Activated CD8-positive, alpha-beta memory T cell treated with anti-CD3 and anti-CD28 coated beads, Interleukin-2, amount 50 U/mL, for 1 hour (primary cell): ENCODE results near the gene DLGAP4.

Experiments used
- DNase-seq: peaks from one replicate; pipeline ENCODE4 v3.0.0-alpha.2; 2020; ENCODE audit errors: extremely low read depth

Gene DLGAP4

GRCh38 chr20:36352843-36353553 lies 46.9 kb downstream of the DLGAP4 start:
- no peak for DNase-seq

- no peak for DNase-seq
Measured at GRCh38 chr20:36353740-36354139, 47.6 kb downstream of the DLGAP4 start.

DNA sequence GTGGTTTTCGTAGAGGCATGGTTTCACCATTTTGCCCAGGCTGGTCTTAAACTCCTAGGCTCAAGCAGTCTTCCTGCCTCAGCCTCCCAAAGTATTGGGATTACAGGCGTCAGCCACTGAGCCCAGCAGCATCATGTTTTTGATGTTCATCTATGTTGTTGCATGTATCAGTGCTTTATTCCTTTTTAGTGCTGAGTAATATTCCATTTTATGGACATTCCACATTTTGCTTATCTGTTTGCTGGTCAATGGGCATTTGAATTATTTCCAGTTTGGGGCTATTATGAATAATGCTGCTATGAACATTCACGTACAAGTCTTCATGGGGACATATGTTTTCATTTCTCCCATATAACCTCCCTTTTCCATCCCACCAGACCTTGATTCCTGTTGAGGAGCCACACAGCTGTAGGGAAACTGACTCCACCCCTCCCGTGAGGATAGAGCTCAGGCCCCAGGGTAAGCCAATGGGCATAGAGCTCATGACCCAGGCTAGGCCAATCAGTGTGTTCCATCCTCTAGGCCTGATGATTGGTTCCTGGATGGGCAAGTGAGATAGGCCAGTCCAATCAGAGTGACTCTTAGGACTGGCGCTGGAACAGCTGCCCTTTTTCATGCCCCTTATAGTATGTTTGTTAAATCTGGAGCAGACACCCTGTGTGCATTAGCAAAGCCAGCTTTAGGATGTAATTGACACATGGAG lies 49.5 kb downstream of the DLGAP4 start:
- DNase-seq: no peak

GRCh38 chr20:36359668-36360406 lies 53.7 kb downstream of the DLGAP4 start:
- DNase-seq: no peak

DNA sequence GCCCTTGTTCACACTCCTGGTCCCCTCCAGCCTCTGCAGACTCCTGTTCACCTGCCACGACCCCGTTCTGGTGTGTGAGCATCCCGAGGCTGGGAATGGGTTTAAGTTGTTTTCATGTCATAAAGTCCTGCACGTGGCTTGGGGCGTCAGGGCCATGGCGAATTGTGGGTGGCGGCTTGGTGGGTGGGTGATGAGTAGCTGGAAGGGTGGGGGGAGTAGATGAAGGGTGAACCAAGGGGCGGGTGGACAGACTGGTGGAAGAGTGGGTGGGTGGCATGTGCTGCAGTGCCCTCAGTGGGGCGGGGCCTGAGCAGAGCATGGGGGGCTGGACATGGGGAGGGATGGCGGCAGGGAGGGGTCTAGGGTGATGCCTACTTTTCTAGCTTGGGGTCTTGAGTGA lies 54.3 kb downstream of the DLGAP4 start:
- DNase-seq: no peak

- no peak for DNase-seq
Measured at GRCh38 chr20:36361406-36361805, 55.3 kb downstream of the DLGAP4 start.

GRCh38 chr20:36362261-36362660 lies 56.1 kb downstream of the DLGAP4 start:
- no peak for DNase-seq

- DNase-seq: no peak
Measured at GRCh38 chr20:36362978-36363713, 57.0 kb downstream of the DLGAP4 start.

DNA sequence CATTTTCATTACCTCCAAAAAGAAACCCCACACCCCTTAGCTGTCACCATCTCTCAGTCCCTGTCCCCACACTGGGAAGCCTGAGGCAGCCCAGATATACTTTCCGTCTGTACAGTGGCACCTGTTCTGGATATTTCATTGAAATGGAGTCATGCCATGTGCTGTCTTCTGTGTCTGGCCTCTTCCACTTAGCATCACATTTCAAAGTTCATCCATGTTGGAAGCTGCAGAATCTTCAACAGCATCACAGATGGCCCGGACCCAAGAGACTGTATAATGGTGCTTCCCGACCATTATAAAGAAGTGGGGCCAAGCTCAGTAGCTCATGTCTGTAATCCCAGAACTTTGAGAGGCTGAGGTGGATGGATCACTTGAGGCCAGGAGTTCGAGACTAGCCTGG lies 58.4 kb downstream of the DLGAP4 start:
- DNase-seq: no peak

- DNase-seq: no peak
Measured at GRCh38 chr20:36366623-36367369, 60.7 kb downstream of the DLGAP4 start.

DNA sequence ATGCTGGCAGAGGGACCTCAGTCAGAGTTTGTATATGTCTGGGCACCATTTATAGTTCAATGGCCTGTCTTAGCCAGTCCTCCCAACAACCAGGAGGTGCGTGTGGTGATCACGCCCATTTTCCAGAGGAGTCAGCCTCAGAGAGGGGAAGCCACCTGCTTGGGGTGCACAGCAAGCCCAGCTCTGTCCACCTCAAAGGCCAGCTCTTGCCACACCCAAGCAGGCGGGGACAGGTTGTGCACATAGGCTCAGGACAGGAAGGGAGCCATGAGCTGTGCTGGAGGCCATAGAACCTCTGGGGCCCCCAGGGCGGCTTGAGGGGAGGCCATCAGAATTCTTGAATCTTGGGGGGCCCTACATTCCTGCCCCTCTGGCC lies 61.2 kb downstream of the DLGAP4 start:
- no peak for DNase-seq

GRCh38 chr20:36367907-36368799 lies 62.0 kb downstream of the DLGAP4 start:
- DNase-seq: no peak

- DNase-seq: no peak
Measured at GRCh38 chr20:36368869-36369268, 62.7 kb downstream of the DLGAP4 start.

- no peak for DNase-seq
Measured at GRCh38 chr20:36369739-36370138, 63.6 kb downstream of the DLGAP4 start.

- DNase-seq: no peak
Measured at GRCh38 chr20:36370991-36371790, 65.1 kb downstream of the DLGAP4 start.

- no peak for DNase-seq
Measured at GRCh38 chr20:36372666-36373065, 66.5 kb downstream of the DLGAP4 start.

GRCh38 chr20:36373089-36373488 lies 67.0 kb downstream of the DLGAP4 start:
- no peak for DNase-seq

GRCh38 chr20:36374995-36375394 lies 68.9 kb downstream of the DLGAP4 start:
- DNase-seq: no peak
